HG03097 (cell line): ENCODE measurements around the gene ADAM12.
"Not testable (repeated sequence)": the region's sequence is repeated elsewhere in the genome, so short reads cannot be mapped to it uniquely, and the experiment has no call there.

ENCODE experiments used
- ATAC-seq: cut with Tn5 transposase; IDR thresholded peaks from one replicate; pipeline ENCODE4 v1.9.1; 2021; ENCODE audit not compliant: unreplicated experiment, low FRiP score

ADAM12 gene

GRCh38 chr10:126068322-126068721 is 320.0 kb downstream of the ADAM12 start:
- no peak for ATAC-seq

DNA sequence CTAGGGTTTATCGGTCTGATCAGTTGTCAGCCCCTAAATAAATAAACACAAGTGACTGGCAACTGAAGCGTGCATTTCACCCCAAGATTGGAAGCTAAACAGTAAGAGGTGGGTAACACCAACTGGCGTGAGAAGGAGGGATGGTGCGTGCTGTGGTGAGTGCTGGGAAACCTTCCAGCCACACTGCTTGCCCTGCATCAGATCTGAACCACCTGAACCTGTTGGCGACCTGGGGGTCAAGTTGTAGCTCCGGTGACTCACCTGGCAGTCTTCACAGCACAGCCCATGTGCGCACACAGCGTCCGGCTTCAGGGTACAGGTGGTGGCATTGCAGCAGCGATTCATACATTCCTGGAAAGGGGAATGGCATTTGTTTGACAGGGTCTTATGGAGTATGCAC is 321.8 kb downstream of the ADAM12 start:
- no peak for ATAC-seq

GRCh38 chr10:126065751-126066377 is 322.4 kb downstream of the ADAM12 start:
- no peak for ATAC-seq

GRCh38 chr10:126064512-126064911 is 323.8 kb downstream of the ADAM12 start:
- no peak for ATAC-seq

DNA sequence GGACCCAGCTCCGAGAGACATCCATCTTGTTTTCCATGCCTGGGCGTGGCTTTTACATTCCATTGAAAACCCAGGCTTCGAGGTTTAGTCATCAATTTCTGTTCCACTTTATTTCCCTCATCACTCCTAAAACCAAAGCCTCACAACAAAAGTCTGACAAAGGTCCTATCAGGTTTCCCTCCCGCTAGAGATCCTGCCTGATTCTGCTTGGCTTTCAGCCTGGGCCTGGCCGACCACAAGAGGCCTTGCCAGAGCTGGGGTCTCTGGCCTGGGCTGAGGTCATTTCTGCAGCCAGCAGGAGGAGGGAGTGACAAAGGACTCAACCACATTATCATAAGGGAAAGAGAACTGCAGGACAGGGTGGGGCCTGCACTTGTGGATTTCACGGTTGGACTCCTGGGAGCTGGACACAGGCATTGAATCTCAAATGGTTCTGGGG is 324.9 kb downstream of the ADAM12 start:
- no peak for ATAC-seq

DNA sequence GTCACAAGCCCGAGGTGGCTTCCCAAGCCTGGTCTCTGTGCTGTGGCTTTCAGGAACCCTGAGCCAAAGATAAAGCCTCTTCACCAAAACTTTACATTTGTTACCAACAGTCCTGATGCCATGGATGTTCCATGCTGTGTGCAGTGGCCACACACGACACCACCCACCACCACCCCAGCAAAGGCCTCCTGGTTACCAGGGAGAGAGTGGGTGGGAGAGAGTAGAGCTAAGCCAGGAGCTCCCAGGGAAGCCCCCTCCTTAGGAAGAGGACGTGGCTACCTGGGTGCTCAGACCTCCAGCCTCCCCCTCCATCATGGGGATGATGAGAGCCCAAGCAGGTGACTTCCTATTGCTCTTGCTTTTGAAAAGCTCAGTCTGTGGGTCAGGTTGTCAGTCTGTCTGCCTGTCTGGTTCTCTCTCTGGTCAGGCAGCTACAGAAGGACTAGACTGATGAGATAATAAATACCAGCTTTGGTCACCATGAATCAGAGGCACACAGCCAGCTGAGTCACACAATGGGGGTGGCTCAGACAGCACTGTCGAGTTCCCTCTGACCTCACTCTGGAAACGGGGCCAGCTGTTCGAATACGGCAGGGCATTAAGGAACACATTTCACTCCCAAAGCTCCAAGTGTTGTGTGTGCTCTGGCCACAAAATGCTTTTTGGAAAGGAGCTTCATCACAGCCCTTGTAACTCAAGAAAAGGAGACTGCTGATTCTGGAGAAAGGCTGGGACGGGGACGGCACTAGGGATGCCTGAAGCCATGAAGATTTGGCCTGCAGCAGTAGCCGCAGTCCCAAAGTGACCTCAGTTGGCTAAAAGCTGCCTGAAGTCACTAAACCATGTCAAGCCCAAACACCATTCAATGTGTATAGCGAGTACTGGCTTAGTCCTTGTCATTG is 325.9 kb downstream of the ADAM12 start:
- ATAC-seq: no peak

GRCh38 chr10:126061526-126061925 is 326.8 kb downstream of the ADAM12 start:
- ATAC-seq: no peak

- ATAC-seq: no peak
These were observed 327.9 kb downstream of the ADAM12 start for GRCh38 chr10:126060261-126060931.

DNA sequence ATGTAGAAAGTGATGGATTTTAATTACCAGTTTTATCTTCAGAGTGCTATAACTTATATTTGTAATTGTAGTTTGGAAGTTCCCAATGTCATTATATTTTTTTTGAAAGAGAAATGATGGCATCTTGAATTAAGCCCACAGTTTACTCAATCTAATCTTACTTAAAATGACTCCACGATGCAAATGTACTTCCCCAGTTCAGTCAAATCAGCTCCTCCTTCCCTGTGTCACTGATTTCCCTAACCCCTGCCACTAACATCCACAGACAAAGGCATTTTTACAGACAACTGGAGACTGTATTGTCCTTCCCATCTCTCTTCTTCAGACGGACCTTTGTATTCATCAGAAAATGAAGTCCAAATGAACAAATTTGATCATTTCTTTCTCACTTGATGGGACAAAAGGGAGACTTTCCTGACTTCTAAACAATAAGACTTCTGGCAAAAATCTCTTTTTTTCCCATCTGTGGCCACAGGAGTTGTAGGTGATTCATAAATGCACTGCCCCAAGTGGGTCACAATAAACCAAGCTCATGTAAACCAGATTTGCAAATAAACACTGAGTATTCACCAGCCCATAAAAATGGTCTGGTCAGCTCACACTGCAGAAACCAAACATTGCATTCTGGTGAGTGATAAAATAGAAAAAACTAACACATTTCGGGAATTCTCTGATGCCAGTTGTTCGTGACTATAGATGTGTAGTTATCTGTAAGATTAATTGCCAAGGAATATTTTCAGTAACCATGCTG is 329.0 kb downstream of the ADAM12 start:
- ATAC-seq: no peak

DNA sequence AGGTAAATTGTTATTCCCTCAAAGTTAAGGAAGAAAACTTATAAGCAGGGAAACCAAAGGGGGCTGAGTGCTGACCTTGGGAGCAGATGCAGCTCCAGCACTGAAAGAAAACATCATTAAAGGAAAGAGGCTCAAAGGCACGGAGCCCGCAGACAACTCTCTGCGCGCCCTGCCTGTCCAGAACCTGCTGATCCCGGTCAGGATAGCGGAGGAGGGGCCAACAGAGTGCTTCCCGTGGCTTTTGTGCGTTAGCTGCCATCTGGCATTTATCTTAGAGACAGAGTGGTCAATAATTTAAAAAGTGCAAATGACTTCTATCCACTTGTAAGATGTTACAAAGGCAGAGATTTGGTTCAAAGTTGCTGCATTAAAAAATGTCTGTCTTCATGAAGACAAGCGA is 329.8 kb downstream of the ADAM12 start:
- ATAC-seq: no peak

- ATAC-seq: no peak
These were observed 330.2 kb downstream of the ADAM12 start for GRCh38 chr10:126058104-126058503.

GRCh38 chr10:126057494-126057893 is 330.8 kb downstream of the ADAM12 start:
- ATAC-seq: no peak

DNA sequence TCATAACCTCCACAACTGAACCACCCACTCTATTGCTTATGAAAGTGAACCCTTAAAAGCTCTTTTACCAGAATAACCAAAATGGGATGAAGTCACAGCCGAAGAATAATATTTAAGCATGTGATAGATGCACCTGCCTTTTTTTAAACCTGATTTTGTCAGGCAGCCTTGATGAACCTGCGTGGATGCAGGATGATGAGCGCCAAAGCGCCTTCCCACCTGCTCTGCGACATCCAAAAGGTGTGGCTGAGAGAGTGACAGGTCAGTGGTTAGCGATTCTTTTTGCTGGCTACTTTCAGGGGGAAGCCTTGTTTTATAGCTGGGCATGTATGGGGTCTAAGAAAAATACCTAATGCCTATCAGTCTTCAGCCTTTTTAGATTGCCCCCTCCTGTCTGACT is 334.1 kb downstream of the ADAM12 start:
- ATAC-seq: no peak

- no peak for ATAC-seq
These were observed 336.1 kb downstream of the ADAM12 start for GRCh38 chr10:126052171-126052570.

GRCh38 chr10:126049759-126050700 is 338.2 kb downstream of the ADAM12 start:
- ATAC-seq: no peak

- not testable (repeated sequence) for ATAC-seq
These were observed 340.5 kb downstream of the ADAM12 start for GRCh38 chr10:126047749-126048148.

GRCh38 chr10:126046831-126047230 is 341.4 kb downstream of the ADAM12 start:
- no peak for ATAC-seq

GRCh38 chr10:126045861-126046260 is 342.4 kb downstream of the ADAM12 start:
- ATAC-seq: no peak

GRCh38 chr10:126043389-126043788 is 344.9 kb downstream of the ADAM12 start:
- no peak for ATAC-seq

DNA sequence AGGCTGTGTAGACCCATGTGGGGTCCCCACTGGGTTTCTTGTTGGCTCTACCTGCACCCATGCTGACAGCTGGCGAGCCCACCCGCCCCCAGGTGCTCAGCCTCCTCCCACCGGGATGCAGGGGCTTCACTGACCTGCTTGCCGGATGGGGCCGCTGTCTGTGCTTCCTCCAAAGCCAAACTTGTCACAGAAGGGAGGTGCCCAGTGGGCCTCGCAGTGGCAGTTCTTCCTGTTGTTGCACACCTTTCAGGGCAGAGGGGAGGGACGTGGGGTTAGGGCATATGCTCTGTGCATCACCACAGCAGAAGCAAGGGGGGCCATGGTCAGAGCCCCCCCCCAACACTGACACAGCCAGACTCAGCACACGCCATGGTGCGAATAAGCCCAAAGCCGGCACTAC is 345.4 kb downstream of the ADAM12 start:
- no peak for ATAC-seq
